GM10248 (cell line): ENCODE results near the gene COL4A1.

ENCODE experiments used
- CTCF ChIA-PET: fragments of 300-600 bp; sonication (Branson Sonifier 250); formaldehyde crosslinking; extraction: SDS; loops from one replicate; lab custom pipeline; 2021; ENCODE audit warnings: antibody characterized with exemption; lab: Yijun Ruan, JAX
- POLR2A ChIA-PET: fragments of 350-650 bp; sonication (Branson Sonifier 250); formaldehyde crosslinking; extraction: SDS; loops from one replicate; lab custom pipeline; 2020; ENCODE audit warnings: antibody characterized with exemption; lab: Yijun Ruan, JAX
- DNase-seq: peaks from one replicate; pipeline ENCODE4 v3.0.0; 2012; ENCODE audit errors: extremely low spot score
- CTCF ChIP-seq: IDR thresholded peaks from 2 replicates; pipeline ENCODE4 v1.5.1; 2012; ENCODE audit warnings: mild to moderate bottlenecking, low read depth; ENCODE audit errors: extremely low read depth, missing control alignments, control extremely low read depth

The COL4A1 gene

GRCh38 chr13:110225609-110226574 lies 81.1 kb downstream of the COL4A1 start:
- CTCF ChIA-PET: interaction anchor here (1.4 kb wide), 1 partner anchor 185 kb away, joined by 6 read pairs; no protein-coding TSS in a partner anchor
- POLR2A ChIA-PET: no interaction called here
- TF ChIP-seq CTCF: no peak
- no peak for DNase-seq

GRCh38 chr13:110225003-110225402 lies 82.0 kb downstream of the COL4A1 start:
- CTCF ChIA-PET: interaction anchor here (1.4 to 2.2 kb wide), 3 partner anchors 8 to 591 kb away, joined by 4 to 9 read pairs (median 6); no protein-coding TSS in a partner anchor
- TF ChIP-seq CTCF: no peak
- POLR2A ChIA-PET: no interaction called here
- DNase-seq: no peak

- DNase-seq: no peak
- ChIA-PET POLR2A (no interaction called here), CTCF (interaction anchor here (1.4 to 5.2 kb wide), 6 partner anchors 8 to 592 kb away, joined by 4 to 45 read pairs (median 10); no protein-coding TSS in a partner anchor)
- TF ChIP-seq CTCF: no peak
Observed at GRCh38 chr13:110224519-110224918, 82.4 kb downstream of the COL4A1 start.

GRCh38 chr13:110221406-110222117 lies 85.4 kb downstream of the COL4A1 start:
- ChIA-PET CTCF (interaction anchor here (0.6 to 5.2 kb wide), 25 partner anchors 11 to 597 kb away, joined by 3 to 45 read pairs (median 4); no protein-coding TSS in a partner anchor), POLR2A (no interaction called here)
- TF ChIP-seq CTCF: no peak
- DNase-seq: no peak

GRCh38 chr13:110220471-110220870 lies 86.5 kb downstream of the COL4A1 start:
- ChIA-PET CTCF (interaction anchor here (0.7 to 5.2 kb wide), 12 partner anchors 10 to 598 kb away, joined by 3 to 45 read pairs (median 4); no protein-coding TSS in a partner anchor), POLR2A (no interaction called here)
- DNase-seq: no peak

More at GRCh38 chr13:110220471-110220870, 86.5 kb downstream of the COL4A1 start:
- TF ChIP-seq CTCF: no peak
